Ishikawa (cell line): ENCODE measurements around the gene CLK3.

Source experiments
- CEBPB ChIP-seq: IDR thresholded peaks from 2 replicates; pipeline ENCODE4 v1.6.1; 2012
- CREB1 ChIP-seq: IDR thresholded peaks from 2 replicates; pipeline ENCODE4 v1.6.1; 2012; ENCODE audit warnings: low read depth
- EGR1 ChIP-seq: IDR thresholded peaks from 2 replicates; pipeline ENCODE4 v1.6.1; 2012
- EP300 ChIP-seq: IDR thresholded peaks from 2 replicates; pipeline ENCODE4 v1.6.1; 2012; ENCODE audit warnings: borderline replicate concordance
- FOXM1 ChIP-seq: IDR thresholded peaks from 2 replicates; pipeline ENCODE4 v1.6.1; 2012; ENCODE audit warnings: low read depth, borderline replicate concordance
- NFIC ChIP-seq: IDR thresholded peaks from 2 replicates; pipeline ENCODE4 v1.6.1; 2012
- RAD21 ChIP-seq: IDR thresholded peaks from 2 replicates; pipeline ENCODE4 v1.6.1; 2012; ENCODE audit warnings: low read depth
- TAF1 ChIP-seq: IDR thresholded peaks from 2 replicates; pipeline ENCODE4 v1.6.1; 2012; ENCODE audit warnings: low read depth, mild to moderate bottlenecking
- TCF12 ChIP-seq: IDR thresholded peaks from 2 replicates; pipeline ENCODE4 v1.6.1; 2012; ENCODE audit warnings: low read depth
- TEAD4 ChIP-seq: IDR thresholded peaks from 2 replicates; pipeline ENCODE4 v1.6.1; 2012
- YY1 ChIP-seq: IDR thresholded peaks from 2 replicates; pipeline ENCODE4 v1.6.1; 2012; ENCODE audit warnings: low read depth
- ZBTB7A ChIP-seq: IDR thresholded peaks from 2 replicates; pipeline ENCODE4 v1.6.1; 2012; ENCODE audit warnings: low read depth
- TF ChIP-seq, protein P1 (sequence below): IDR thresholded peaks from 2 replicates; pipeline ENCODE4 v1.6.1; 2012
- TF ChIP-seq, protein P2 (sequence below): IDR thresholded peaks from 2 replicates; pipeline ENCODE4 v1.6.1; 2012
- TF ChIP-seq, protein P3 (sequence below): IDR thresholded peaks from 2 replicates; pipeline ENCODE4 v1.6.1; 2012; ENCODE audit warnings: low read depth, mild to moderate bottlenecking

Gene CLK3

DNA sequence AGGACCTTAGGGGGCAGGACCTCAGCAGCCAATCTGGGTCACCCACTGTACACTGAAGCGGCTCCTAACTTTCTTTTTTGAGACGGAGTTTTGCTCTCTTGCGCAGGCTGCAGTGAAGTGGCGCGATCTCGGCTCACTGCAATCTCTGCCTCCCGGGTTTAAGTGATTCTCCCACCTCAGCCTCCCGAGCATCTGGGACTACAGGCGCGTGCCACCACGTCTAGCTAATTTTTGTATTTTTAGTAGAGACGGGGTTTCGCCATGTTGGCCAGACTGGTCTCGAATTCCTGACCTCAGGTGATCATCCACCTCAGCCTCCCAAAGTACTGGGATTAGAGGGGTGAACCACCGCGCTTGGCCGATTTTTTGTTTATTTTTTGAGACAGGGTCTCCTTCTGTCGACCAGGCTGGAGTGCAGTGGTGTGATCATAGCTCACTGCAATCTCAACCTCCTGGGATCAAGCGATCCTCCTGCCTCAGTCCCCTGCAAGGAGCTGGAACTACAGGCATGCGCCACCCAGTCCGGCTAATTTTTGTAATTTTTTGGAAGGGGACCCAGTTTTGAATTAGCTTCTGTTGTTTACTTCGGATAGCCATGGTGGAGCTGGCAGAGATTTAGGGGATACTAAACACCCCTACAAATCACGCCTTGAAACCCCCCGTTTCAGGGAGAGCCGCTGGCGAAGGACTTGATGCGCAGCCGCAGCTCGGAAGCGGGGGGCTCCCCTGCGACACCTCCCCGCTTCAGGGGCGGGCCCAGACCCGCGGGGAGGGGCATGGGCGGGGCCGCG lies 1.5 kb upstream of the CLK3 start:
- TF ChIP-seq YY1 = no peak
- TF ChIP-seq ZBTB7A = 0 out of 2 replicates have a peak, but pooled peaks have one; percentile 38

DNA sequence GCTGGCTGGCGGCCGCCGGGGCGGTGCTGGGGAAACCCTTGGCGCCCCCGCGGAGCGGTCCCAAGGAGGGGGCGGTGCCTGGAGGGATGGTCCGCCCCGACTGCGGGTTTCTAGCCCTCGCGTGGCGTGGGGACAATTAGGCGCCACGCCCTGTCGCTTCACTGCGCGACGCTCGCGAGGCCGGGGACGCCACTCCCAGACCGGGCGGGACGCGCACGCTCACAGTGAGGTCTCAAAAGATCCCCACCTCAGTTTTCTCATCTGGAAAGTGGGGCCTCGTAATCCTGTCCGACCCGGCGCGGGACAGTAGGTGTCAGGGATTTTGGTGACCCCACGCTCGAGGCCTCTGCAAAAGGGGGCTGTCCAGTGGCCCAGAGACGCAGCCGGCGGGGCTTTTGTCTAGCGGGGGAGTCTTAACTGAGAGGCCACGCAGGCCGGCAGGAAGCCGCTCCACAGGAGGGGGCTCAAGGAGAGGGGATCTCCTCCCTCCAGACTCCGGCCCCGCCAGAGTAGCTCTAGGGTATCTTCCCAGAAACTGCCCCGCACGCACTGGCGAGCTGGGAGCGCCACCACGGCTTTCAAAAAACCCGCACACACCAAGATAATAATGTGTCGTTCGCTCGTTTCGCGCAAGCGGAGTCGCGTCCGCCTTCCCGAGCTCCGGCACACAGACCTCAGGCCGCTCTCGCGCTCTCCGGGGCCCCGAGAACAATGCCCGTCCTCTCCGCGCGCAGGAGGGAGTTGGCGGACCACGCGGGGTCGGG lies 710 bp upstream of the CLK3 start:
- peak; percentile 77 for TF ChIP-seq EGR1
- 0 out of 2 replicates have a peak, but pooled peaks have one; percentile 30 for TF ChIP-seq CREB1
- no peak for TF ChIP-seq TEAD4
- TF ChIP-seq ZBTB7A = 0 out of 2 replicates have a peak, but pooled peaks have one; percentile 23
- TF ChIP-seq RAD21 = no peak
- no peak for TF ChIP-seq TCF12
- no peak for TF ChIP-seq FOXM1
- TF ChIP-seq YY1 = no peak
- TF ChIP-seq TAF1 = no peak
- peak; percentile 5; the same call in 1 of the 2 replicates for TF ChIP-seq NFIC
- TF ChIP-seq, protein P1, sequence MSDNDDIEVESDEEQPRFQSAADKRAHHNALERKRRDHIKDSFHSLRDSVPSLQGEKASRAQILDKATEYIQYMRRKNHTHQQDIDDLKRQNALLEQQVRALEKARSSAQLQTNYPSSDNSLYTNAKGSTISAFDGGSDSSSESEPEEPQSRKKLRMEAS = peak; percentile 58

DNA sequence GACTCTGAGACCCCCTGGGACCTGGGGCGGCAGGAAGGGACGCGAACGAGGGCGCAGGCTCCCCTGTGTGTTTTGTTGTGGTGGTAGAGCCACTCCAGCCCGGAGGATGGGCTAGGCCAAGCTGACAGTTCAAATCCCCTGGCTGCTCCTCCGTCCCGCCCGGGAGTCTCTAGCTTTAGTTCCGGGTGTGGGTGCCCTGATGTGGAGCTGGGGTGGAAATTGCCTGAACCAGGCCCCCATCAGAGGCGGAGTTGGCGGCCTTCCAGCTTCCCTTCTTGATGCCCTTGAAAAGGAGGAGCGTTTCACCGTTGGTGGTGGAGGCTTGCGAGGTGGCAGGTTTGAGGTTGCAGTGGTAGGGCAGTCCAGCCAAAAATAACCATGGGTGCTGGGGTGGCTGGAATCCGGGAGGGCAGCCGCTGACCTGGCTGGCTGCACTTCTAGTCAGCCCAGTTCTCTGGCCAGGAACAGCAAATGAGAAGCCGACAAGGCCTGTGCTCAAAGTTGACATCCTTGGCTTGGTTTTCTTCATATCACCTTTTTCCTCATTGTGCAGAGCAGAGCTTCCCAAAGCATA lies 817 bp downstream of the CLK3 start:
- TF ChIP-seq TCF12 = no peak; the same call in 1 of the 2 replicates
- no peak for TF ChIP-seq TEAD4
- peak; percentile 72 for TF ChIP-seq NFIC

DNA sequence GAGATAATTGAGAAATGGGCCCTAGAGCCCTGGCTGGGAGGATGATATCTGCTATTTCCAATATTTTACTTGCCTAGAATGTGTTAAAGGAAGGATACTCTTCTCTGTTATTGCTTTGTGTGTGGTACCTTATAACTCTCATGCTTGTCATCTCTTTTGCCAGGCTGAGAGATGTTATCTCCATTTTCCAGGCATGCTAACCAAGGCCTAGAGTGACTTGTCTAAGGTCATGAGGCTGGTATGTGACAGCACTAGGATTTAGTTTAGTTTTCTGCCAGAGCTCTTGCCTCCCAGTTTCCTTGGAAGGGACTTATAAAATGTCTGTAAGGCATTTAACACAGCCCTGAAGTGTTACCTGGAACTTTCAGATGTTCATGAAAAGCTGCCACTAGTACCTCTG lies 1.4 kb downstream of the CLK3 start:
- no peak for TF ChIP-seq CEBPB
- no peak for TF ChIP-seq FOXM1
- TF ChIP-seq EP300 = no peak
- no peak for TF ChIP-seq CREB1
- TF ChIP-seq ZBTB7A = no peak
- no peak for TF ChIP-seq EGR1
- no peak for TF ChIP-seq TEAD4
- TF ChIP-seq TCF12 = no peak
- TF ChIP-seq, protein P2, sequence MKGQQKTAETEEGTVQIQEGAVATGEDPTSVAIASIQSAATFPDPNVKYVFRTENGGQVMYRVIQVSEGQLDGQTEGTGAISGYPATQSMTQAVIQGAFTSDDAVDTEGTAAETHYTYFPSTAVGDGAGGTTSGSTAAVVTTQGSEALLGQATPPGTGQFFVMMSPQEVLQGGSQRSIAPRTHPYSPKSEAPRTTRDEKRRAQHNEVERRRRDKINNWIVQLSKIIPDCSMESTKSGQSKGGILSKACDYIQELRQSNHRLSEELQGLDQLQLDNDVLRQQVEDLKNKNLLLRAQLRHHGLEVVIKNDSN = no peak
- TF ChIP-seq, protein P3, sequence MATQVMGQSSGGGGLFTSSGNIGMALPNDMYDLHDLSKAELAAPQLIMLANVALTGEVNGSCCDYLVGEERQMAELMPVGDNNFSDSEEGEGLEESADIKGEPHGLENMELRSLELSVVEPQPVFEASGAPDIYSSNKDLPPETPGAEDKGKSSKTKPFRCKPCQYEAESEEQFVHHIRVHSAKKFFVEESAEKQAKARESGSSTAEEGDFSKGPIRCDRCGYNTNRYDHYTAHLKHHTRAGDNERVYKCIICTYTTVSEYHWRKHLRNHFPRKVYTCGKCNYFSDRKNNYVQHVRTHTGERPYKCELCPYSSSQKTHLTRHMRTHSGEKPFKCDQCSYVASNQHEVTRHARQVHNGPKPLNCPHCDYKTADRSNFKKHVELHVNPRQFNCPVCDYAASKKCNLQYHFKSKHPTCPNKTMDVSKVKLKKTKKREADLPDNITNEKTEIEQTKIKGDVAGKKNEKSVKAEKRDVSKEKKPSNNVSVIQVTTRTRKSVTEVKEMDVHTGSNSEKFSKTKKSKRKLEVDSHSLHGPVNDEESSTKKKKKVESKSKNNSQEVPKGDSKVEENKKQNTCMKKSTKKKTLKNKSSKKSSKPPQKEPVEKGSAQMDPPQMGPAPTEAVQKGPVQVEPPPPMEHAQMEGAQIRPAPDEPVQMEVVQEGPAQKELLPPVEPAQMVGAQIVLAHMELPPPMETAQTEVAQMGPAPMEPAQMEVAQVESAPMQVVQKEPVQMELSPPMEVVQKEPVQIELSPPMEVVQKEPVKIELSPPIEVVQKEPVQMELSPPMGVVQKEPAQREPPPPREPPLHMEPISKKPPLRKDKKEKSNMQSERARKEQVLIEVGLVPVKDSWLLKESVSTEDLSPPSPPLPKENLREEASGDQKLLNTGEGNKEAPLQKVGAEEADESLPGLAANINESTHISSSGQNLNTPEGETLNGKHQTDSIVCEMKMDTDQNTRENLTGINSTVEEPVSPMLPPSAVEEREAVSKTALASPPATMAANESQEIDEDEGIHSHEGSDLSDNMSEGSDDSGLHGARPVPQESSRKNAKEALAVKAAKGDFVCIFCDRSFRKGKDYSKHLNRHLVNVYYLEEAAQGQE = no peak
- no peak for TF ChIP-seq RAD21
- TF ChIP-seq TAF1 = no peak
- TF ChIP-seq NFIC = no peak
- TF ChIP-seq, protein P1 = no peak
- TF ChIP-seq YY1 = no peak

DNA sequence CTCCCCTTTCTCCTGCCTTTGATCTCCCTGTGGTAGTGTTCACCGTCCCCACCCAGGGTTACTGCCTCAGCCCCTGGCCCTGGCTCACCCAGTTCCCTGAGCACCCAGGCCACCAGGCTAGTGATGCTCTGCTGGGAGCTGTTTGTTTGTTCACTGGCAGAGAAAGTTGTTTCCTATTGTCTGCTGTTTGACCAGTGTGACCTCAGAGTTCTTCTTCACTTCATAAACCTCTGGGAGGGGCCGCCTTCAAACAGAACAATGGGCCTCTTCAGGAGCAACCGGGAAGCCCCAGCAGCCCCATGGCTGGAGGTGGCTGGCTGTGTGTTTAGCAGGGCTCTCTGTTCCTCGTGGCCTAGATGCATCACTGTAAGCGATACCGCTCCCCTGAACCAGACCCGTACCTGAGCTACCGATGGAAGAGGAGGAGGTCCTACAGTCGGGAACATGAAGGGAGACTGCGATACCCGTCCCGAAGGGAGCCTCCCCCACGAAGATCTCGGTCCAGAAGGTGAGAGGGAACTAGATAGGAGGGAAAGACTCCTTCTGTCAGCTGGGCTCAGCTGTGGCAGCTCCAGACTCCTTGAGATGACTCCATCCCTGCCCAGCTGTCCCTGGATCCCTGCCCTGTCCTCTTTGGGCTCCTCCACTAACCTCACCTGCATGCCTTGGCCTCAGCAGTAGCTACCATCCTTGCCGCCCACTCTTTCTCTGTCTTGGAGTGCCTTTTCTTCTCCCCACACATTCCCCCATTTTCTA lies 3.4 kb downstream of the CLK3 start:
- TF ChIP-seq, protein P3 = no peak
- TF ChIP-seq CREB1 = no peak
- no peak for TF ChIP-seq TEAD4
- no peak for TF ChIP-seq ZBTB7A
- no peak for TF ChIP-seq EP300
- no peak for TF ChIP-seq TCF12
- TF ChIP-seq, protein P2 = no peak
- no peak for TF ChIP-seq TAF1
- no peak for TF ChIP-seq YY1
- no peak for TF ChIP-seq CEBPB
- no peak for TF ChIP-seq NFIC
